Muscle layer of duodenum (tissue), 2 donors: ENCODE results near the gene TMEM30A.

ENCODE experiments used
- H3K27ac ChIP-seq: one replicate; pipeline ENCODE4 v1.7.0; 2013; ENCODE audit warnings: mild to moderate bottlenecking, low read length
- H3K27me3 ChIP-seq: one replicate; pipeline ENCODE4 v1.7.0; 2013; ENCODE audit warnings: low read depth, mild to moderate bottlenecking, control low read depth, low read length
- H3K36me3 ChIP-seq, 2 donors: one replicate each; pipeline ENCODE4 v1.7.0; 2013; ENCODE audit warnings: low read length in 2 of 2, control low read depth in 1 of 2, mild to moderate bottlenecking in 1 of 2; ENCODE audit not compliant: insufficient read depth in 2 of 2, control insufficient read depth in 1 of 2
- H3K4me1 ChIP-seq, 2 donors: one replicate each; pipeline ENCODE4 v1.7.0; 2013; ENCODE audit warnings: low read length in 2 of 2, mild to moderate bottlenecking in 2 of 2, control low read depth in 1 of 2, moderate library complexity in 1 of 2; ENCODE audit not compliant: insufficient read depth in 2 of 2, control insufficient read depth in 1 of 2
- H3K4me3 ChIP-seq, 2 donors: one replicate each; pipeline ENCODE4 v1.7.0; 2013; ENCODE audit warnings: low read length in 2 of 2, low read depth in 1 of 2, mild to moderate bottlenecking in 1 of 2
- H3K9me3 ChIP-seq, 2 donors: one replicate each; pipeline ENCODE4 v1.7.0; 2013; ENCODE audit warnings: low read length in 2 of 2, control low read depth in 1 of 2, mild to moderate bottlenecking in 1 of 2; ENCODE audit not compliant: control insufficient read depth in 1 of 2
- donor health status: healthy.

TMEM30A gene

DNA sequence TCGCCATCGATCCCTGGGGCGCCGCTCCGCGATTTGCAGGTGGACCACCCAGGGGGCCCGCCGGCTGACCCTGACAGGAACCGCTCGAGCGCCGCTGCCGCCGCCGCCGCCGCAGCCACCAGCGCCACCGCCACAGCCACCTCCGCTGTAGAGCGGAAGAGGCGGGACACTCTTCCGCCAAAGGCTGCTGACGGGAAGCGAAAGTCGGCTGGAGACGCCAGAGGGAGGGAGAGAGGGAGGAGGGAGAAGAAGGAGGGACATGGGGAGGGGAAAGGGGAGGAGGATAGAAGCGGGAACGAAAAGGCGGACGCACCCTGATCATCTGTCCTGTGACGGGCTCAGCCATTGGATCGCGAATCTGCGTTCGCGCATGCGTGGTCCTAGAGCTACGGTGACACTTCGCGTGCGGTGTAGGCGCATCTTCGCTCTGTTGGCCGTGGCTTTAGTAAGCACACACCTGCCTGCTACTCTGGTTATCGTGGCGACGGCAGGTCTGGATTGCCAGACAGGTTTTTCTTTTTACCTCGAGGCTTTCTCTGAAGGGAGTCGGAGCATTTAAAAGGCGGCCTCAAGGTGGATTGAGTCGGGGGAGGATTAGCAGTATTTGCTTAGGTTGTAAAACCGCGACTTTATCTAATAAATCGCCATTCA is at the start of gene TMEM30A:
TSS of gene TMEM30A (minus strand) at position 161 of the 651 bp plus-strand sequence. CDS start at position 7, 154 bp downstream.
- H3K4me3 ChIP-seq, result peak within 1 kb of the TSS; percentile 82 to 95
- peak within 1 kb of the TSS; percentile 97 for H3K27ac ChIP-seq
- H3K9me3 ChIP-seq, result no peaks in the 10 kb centered on the region
- H3K4me1 ChIP-seq, result peaks cover 4 to 36% of the 10 kb centered on the region in 2 donors
- no peaks in the 10 kb centered on the region for H3K36me3 ChIP-seq
- no peaks in the 10 kb centered on the region for H3K27me3 ChIP-seq

DNA sequence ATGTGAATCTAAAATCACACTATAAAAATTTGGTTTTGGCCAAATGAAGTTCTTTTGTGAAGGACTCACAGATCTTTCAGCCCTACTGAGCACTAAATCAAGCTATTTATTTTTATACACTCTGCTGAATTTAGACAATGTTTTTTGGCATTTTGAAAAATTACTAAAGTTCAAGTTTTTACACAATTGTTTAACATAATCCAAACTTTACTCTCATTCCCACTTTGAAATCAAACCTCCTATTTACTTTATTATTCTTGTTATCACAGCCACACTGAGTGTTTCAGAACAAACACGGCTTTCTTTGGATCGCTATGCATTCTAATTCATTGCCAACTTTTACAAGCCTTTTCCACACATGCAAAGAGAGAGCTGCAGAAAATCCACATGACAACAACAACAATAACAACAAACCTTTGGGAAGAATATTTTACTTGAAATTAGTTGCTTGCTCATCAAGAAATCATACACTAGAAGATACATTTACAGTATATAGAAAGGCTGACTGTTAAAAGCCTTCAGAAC is 49.1 kb upstream of the TMEM30A start:
- Histone ChIP-seq H3K9me3 (no peaks in the 10 kb centered on the region), H3K27me3 (no peaks in the 10 kb centered on the region), H3K36me3 (peaks cover 0 to 5% of the 10 kb centered on the region in 2 donors), H3K4me3 (no peak overlapping the region), H3K4me1 (peaks cover 12 to 25% of the 10 kb centered on the region in 2 donors), H3K27ac (no peak overlapping the region)

DNA sequence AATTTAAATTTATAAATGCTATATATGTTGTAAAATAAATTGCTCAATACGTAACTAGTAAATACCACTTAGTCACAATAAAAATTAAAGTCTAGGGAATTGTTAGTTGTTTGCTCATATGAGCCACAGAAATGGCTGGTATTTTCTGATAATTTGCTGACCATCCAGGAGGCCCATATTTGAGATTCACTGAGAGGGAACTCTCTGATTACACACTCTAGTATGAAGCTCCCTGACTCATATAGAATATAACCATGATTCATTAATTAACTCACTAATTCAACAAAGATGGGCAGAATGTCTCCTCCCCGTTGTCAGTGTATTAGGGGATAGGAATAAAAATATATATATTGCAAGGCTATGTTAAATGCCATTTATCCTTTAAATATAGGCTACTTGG is 46.6 kb upstream of the TMEM30A start:
- no peaks in the 10 kb centered on the region for H3K27me3 ChIP-seq
- H3K9me3 ChIP-seq, result no peaks in the 10 kb centered on the region
- H3K4me1 ChIP-seq, result peaks cover 10 to 28% of the 10 kb centered on the region in 2 donors
- H3K4me3 ChIP-seq, result no peak overlapping the region
- H3K27ac ChIP-seq, result no peak overlapping the region
- no peaks in the 10 kb centered on the region for H3K36me3 ChIP-seq

DNA sequence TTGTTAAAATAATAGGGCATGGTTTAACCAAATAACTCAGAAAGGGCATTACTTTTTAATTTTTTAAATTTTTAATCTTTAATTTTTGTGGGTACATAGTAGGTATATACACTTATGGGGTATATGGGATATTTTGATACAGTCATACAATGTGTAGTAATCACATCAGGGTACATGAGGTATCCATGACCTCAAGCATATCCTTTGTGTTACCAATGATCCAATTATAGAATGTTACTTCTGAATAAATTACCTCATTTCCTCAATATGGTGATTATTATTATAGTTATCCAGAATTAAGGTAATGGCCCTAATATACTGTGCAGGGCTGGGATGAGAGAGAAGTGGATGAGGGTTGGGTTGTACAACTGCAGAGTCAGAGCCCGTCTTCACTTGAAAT is 45.1 kb upstream of the TMEM30A start:
- no peaks in the 10 kb centered on the region for H3K27me3 ChIP-seq
- no peaks in the 10 kb centered on the region for H3K9me3 ChIP-seq
- H3K4me1 ChIP-seq, result peaks cover 3 to 14% of the 10 kb centered on the region in 2 donors
- H3K4me3 ChIP-seq, result no peak overlapping the region
- H3K36me3 ChIP-seq, result no peaks in the 10 kb centered on the region
- no peak overlapping the region for H3K27ac ChIP-seq

DNA sequence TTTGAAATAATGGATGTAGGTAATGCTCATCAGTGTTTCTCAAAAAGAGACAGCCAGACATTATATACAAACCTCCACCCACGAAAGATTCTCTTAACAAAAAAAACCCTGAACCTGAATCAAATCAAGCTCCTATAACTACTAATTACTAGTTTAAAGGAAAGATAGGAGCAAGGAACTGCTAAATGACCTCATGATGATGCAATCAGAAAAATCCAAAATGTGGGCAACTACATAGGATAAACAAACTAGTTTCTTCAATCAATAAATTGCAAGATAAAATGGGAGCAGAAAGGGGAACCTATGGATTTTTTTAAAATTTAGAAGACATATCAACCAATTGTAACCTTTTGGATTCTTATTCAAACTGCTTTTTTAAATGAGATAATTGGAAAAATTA is 43.2 kb upstream of the TMEM30A start:
- no peak overlapping the region for H3K27ac ChIP-seq
- H3K27me3 ChIP-seq, result no peaks in the 10 kb centered on the region
- H3K36me3 ChIP-seq, result no peaks in the 10 kb centered on the region
- peaks cover 0 to 6% of the 10 kb centered on the region in 2 donors for H3K4me1 ChIP-seq
- H3K9me3 ChIP-seq, result no peaks in the 10 kb centered on the region
- no peak overlapping the region for H3K4me3 ChIP-seq

DNA sequence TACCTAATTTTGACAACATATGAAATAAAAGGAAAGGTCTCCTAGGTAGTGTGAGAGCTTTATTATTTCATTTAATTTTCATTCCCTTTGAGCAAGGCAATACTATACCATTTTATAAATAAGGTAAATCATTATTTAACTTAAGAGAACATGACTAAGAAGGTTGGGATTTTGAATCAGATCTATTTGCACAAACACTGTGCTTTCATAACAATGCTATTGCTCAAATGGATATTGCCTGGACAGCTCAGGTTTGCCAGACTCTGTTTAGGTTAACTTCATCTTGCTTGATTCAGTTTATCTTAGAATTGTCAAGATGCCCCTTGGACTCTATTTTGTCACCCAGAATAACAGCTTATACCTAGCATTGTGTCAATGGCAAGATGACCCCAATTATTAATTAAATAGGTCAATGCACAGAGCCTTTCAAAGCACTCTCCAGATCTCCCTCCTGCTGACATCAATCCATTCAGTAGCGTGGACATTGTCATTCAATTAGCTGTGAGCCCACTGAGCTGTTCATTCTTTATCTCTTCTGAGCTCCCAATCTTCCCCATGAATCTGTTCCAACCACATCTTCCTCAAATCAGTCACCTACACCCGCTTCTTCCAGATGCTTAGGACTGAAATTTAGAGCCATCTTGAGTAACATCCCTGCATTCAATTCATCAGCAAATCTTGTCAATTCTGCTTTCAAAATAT is 42.1 kb upstream of the TMEM30A start:
- H3K27me3 ChIP-seq, result no peaks in the 10 kb centered on the region
- H3K27ac ChIP-seq, result no peak overlapping the region
- H3K36me3 ChIP-seq, result no peaks in the 10 kb centered on the region
- peaks cover 0 to 6% of the 10 kb centered on the region in 2 donors for H3K4me1 ChIP-seq
- H3K9me3 ChIP-seq, result no peaks in the 10 kb centered on the region
- H3K4me3 ChIP-seq, result no peak overlapping the region

DNA sequence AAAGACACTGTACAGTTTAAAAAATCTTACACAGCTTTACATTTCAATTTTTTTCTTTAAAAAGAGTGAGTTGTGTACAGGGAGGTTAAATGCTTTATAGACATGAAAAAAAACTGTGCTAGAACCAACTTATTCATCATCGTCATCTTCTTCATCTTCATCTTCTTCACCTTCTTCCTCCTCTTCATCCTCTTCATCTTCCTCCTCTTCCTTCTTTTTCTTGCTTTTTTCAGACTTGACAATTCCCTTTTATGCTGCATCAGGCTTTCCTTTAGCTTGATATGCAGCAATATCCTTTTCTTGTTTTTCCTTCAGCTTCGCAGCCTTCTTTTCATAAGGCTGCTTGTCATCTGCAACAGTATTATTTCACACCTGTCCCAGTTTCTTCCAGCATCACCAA is 34.3 kb upstream of the TMEM30A start:
- Histone ChIP-seq H3K27me3 (no peaks in the 10 kb centered on the region), H3K27ac (no peak overlapping the region), H3K4me1 (no peaks in the 10 kb centered on the region), H3K36me3 (peaks cover 0 to 5% of the 10 kb centered on the region in 2 donors), H3K4me3 (no peak overlapping the region), H3K9me3 (no peaks in the 10 kb centered on the region)

DNA sequence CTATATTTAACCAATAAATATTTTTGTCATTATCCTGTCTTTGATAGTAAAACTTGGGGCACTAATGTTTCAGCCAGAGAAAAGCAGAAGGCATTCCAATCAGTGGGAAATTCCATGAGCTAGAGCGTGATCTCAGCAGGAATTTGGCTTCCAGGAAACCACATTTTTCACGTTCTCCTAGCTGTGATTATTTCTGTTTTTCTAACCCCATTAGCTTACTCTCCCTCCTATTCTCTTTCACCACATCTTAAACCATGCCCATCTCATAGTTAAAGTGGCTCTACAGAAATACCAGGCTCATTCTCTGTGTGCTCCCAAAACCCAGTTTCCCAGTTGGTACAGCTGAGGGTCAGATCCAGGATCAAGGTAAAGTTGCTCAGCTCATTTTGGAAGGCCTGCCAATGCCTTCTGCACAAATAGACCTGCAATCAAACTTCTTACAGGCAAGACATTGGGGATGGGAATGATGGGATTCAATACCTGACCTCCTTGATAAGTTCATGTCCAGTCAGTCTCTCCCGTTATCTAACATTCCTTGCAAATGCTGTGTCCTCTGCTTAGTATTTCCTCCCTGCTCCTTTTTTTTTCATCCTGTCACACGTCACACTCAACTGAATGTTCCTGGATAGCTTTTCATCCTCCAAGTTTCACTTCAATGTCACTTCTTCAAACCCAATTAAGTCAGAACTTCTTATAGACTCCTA is 33.1 kb upstream of the TMEM30A start:
- no peaks in the 10 kb centered on the region for H3K27me3 ChIP-seq
- H3K9me3 ChIP-seq, result no peaks in the 10 kb centered on the region
- no peaks in the 10 kb centered on the region for H3K4me1 ChIP-seq
- peaks cover 0 to 5% of the 10 kb centered on the region in 2 donors for H3K36me3 ChIP-seq
- H3K27ac ChIP-seq, result no peak overlapping the region
- H3K4me3 ChIP-seq, result no peak overlapping the region

DNA sequence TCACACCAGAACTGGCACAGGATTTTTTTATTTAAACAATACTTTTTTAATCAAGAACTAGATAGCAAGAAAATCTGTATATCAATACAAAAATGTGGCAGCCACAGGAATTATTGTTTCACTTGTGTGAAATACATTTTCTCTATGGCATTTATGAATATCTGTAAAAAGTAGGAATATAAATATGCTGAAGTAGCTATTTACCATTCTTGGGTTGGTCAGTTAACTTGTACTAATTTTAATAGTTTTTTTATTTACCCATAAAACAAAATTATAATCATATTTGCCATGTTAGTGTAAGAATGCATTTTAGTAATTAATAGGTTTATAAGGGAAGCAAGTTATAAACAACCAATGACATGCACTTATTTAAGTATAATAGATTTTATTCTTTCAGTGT is 31.4 kb upstream of the TMEM30A start:
- Histone ChIP-seq H3K27me3 (no peaks in the 10 kb centered on the region), H3K4me1 (no peaks in the 10 kb centered on the region), H3K27ac (no peak overlapping the region), H3K9me3 (no peaks in the 10 kb centered on the region), H3K36me3 (peaks cover 0 to 5% of the 10 kb centered on the region in 2 donors), H3K4me3 (no peak overlapping the region)

DNA sequence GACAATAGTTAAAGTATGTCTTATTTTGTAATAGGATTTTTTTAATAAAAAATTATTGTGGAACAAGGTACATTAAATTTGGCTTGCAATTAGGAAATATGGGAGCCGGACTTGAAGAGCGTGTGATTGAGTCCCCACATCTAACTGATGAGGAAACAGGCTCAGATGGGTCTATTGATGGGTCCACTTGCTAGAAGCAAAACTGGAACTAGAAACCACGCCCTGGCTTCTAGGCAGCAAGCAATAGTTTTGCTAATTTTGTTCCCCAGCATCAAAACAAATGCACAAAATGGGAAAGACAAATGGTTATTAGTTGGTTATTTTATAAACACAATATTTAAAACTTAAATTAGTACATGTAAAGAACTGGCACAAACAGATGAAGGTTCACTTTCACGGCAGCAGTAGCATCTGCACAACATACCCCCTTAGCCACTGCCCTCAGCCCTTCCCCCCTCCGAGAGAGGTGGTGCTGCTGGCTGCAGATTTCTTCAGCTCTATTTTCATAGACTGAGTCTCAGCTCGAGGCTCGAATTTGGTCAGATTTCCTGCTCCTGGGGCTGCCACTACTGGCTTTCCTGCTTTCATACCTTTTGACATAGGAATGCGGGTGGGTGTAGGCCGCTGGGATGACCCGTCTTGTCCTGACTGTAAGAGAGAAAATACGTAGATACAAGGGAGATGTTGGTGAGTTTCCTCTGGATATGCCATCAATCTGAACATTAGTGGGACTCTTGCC is 23.8 kb upstream of the TMEM30A start:
- H3K4me3 ChIP-seq, result no peak overlapping the region
- H3K36me3 ChIP-seq, result no peaks in the 10 kb centered on the region
- no peaks in the 10 kb centered on the region for H3K27me3 ChIP-seq
- no peaks in the 10 kb centered on the region for H3K4me1 ChIP-seq
- no peak overlapping the region for H3K27ac ChIP-seq
- no peaks in the 10 kb centered on the region for H3K9me3 ChIP-seq
